ENCODE data around the gene DIO3. TPM values are rescaled to one million over a fixed set of nuclear protein-coding genes. Genes with fewer than 3 reads are reported as not detected.

The DIO3 gene
- total RNA-seq, 1 donor from 2014 or later = 1.6 TPM

DNA sequence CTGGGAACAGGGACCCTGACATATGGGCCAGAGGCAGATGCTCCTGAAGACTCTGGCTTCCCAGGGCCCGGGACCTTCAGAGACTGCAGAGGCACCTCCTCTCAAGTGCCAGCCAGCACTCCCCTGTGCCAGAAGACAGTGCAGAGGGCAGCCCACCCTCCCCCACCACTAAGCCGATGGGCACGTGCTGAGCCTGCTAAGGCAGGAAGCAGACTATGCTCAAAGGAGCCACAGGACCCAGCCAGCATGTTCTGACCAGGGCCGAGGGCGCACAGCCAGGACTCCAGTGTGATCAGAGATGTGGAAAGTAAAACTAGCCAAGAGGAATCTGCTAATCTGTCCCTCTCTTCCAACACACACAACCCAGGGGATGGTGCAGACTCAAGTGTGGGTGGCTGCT lies 29.8 kb downstream of the DIO3 start:
- no peak for DNase-seq (ENCODE audit: low spot score)
- ATAC-seq = no peak
- intact Hi-C loops (cut with DNase I) = no loop called here

- no peak for DNase-seq (ENCODE audit: low spot score)
- intact Hi-C loops (cut with DNase I) = no loop called here
- no peak for ATAC-seq
These were observed 30.3 kb downstream of the DIO3 start for GRCh38 chr14:101591582-101591981.

DNA sequence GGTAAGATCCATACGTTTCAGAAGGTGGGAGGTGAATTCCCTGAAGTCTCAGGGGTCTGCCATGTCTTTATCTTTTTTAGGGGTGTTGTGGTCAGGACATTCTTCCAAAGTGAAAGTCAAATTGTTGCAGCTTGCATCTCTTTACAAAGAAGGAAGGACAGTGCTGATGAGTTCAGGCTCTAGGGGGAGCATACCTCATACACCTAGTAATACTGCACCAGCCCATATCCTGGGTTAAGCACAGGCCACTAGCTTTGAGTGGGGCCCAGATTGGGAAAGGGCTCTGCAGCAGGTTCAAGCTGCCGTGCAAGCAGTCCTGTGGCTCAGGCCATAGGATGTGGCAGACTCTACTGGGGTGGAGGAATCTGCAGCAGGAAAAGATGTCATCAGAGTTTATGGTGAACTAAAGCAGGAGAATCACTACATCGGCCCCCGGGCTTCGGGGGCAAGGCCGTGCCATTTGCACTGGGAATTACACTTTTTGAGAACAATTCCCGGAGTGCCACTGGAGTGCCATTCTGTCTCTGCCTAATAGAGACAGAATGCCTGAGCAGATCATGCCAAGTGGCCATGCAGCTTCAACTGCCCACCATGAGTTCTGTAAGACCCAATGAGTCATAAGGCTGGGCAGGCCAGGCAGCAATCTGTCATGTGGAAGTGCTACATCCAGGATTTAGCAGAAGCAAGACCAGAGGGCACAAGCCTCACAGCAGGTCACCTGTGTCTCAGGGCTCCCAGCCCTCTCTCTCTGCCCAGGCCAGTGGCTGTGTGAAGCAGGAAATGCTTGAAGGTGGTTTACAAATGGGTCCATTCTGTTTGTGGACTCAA lies 32.3 kb downstream of the DIO3 start:
- no peak for DNase-seq (ENCODE audit: low spot score)
- no peak for ATAC-seq
- intact Hi-C loops (cut with DNase I) = no loop called here

DNA sequence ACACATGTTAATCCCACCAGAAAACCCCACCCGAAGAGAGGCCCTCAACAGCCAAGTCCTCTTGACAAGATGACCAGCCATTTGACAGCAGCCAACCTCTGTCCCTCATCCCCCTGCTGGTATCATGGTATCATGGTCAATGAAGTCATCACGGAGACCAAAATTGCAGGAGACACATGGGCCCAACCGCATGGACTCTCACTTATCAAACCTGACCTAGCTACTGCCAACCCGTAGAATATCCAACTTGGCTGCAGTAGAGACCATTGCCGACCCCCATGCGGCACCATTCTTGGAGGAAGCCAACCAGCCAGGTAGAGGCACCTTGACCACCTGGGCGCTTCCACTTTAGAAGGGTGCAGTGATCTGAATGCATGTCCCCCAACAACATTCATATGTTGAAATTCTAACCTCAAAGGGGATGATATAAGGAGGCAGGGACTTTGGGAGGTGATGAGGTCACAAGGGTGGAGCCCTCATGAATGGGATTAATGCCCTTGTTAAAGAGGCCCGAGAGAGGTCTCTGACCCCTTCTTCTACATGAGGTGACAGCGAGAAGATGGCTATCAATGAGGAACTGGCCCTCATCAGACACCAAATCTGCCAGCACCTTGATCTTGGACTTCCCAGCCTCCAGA lies 33.3 kb downstream of the DIO3 start:
- intact Hi-C loops (cut with DNase I) = no loop called here
- DNase-seq (ENCODE audit: low spot score) (no peak), ATAC-seq (no peak)

DNA sequence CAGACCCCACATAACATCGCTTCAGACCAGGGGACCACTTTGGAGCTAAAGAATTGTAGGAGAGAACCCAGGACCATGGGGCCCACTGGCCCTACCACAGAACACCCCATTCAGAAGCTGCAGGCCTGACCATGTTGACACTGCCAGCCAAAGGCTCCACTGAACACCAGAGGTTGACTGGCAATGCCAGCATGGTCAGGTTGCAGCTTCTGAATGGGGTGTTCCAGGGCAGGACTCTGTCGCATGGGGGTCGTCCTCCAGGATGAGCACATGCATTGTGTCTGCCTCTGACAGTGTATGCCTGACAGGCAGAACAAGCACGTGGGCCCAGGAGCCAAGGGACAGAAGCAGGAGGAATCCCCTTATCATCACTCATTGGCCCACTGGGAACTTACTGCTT lies 34.1 kb downstream of the DIO3 start:
- DNase-seq (ENCODE audit: low spot score) = no peak
- intact Hi-C loops (cut with DNase I) = no loop called here
- ATAC-seq = no peak

GRCh38 chr14:101595887-101596721 lies 34.8 kb downstream of the DIO3 start:
- DNase-seq (ENCODE audit: low spot score) (no peak), ATAC-seq (no peak)
- intact Hi-C loops (cut with DNase I) = no loop called here

- intact Hi-C loops (cut with DNase I) = no loop called here
- no peak for ATAC-seq
- no peak for DNase-seq (ENCODE audit: low spot score)
These were observed 35.4 kb downstream of the DIO3 start for GRCh38 chr14:101596742-101597141.

DNA sequence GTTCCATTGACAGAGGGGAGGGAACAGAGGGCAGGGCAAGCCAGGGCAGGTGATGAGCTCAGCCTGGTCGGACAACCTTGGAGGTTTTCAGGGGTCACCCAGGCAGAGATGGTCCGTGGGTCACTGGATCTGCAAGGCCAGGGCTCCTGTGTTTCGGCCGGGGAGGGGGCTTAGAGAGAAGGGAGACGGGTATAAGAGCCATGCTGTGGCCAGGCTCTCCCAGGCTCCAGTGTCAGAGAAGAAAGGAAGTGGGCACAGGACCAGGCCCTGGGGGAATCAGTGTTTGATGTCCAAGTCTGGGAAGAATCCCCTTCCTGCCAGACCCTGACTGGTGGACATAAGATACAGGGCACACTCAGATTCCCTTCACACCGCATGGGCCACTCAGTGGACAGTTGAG lies 36.9 kb downstream of the DIO3 start:
- DNase-seq (ENCODE audit: low spot score) (no peak), ATAC-seq (no peak)
- intact Hi-C loops (cut with DNase I) = no loop called here

DNA sequence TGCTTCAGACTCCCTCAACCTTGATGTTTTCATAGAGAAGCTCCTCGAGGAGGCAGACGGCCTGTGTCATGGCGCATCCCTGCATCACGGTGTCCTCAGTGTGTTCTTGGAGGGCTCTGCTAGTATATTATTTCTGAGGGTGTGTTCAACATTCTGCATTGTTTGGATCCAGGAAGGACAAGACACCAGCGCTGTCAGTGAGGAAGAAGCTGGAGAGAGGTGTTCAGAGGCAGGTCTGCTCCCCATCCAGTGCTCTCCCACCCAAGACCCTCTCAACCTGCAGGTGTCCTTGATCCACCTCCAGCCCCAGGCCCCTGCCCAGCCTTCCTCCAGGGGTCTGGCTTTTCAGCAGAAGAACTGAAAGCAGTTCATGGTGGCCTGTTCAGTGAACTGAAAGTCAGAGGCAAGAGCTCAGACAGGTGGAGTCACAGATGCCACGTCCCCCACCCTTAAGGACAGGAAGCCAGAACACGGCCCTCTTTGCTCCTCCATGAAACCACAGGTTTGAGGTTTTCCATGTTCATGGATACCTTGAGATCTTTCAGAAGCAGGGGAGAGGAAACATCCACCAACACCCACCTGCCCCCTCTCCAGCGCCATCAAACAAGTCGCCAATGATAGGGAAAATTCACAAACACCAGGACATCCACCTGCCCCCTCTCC lies 37.4 kb downstream of the DIO3 start:
- no peak for ATAC-seq
- intact Hi-C loops (cut with DNase I) = no loop called here
- DNase-seq (ENCODE audit: low spot score) = peak; percentile 30

GRCh38 chr14:101599234-101599885 lies 38.1 kb downstream of the DIO3 start:
- intact Hi-C loops (cut with DNase I) = no loop called here
- no peak for ATAC-seq
- DNase-seq (ENCODE audit: low spot score) = no peak

DNA sequence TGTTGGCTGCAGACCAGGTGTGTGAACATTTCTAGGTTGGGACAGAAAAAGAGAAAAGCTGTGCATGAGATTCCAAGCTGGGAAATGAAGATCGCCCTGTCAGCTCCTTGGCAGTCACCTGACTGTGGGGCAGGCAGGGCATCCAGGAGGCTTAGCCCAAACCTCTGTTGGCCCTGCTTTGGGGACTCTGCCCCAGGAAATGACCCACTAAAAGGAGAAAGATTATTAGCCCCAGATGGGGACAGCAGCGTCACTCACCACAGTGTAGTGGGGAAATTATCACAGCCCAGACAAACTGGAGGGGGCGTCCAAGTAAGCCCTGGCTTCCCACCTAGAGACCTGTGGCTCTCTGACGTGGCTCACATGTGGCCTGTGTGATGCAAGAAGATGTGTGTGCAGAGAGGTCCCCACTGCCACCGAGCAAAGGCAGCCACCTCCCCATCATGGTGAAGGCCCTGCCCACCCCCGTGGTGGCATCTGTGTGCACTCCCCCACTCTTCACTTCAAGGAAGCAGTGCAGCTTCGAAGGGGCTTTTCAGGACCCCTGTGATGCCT lies 39.1 kb downstream of the DIO3 start:
- ATAC-seq (no peak), DNase-seq (ENCODE audit: low spot score) (no peak)
- intact Hi-C loops (cut with DNase I) = no loop called here

DNA sequence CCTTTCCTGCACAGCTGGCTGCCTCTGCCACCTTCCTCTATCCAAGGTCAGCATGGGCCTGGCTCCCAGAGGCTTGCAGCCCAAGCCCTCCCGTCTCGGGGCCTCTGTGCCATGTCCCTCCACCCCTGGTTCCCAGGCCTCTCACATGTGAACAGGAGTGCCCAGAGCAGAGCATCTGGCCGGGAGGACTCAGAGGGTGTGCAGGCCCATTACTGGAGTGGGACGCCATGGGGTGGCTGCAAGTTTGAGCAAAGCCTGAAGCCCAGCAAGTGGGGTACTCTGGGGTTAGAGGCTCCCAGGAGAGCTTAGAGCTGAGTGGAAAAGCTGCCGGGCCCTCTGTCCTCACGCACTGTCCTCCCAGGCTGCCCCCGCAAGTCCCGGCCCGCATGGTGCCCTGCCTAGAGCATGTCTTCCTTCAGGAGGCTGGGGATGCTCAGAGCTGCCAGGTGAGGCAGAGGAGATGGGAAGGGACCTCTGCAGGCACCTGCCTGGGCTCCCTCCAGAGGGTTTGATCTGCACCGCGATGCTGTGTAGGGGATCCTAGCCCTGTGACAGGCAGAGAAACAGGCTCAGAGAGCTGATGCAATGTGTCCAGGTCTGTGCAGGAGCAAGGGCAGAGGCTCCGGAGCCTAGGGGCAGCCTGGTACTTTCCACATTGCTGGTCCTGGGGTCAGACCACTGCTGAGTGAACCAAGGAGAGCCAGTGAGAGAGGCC lies 39.8 kb downstream of the DIO3 start:
- intact Hi-C loops (cut with DNase I) = no loop called here
- DNase-seq (ENCODE audit: low spot score) (peak; percentile 33), ATAC-seq (no peak)

DNA sequence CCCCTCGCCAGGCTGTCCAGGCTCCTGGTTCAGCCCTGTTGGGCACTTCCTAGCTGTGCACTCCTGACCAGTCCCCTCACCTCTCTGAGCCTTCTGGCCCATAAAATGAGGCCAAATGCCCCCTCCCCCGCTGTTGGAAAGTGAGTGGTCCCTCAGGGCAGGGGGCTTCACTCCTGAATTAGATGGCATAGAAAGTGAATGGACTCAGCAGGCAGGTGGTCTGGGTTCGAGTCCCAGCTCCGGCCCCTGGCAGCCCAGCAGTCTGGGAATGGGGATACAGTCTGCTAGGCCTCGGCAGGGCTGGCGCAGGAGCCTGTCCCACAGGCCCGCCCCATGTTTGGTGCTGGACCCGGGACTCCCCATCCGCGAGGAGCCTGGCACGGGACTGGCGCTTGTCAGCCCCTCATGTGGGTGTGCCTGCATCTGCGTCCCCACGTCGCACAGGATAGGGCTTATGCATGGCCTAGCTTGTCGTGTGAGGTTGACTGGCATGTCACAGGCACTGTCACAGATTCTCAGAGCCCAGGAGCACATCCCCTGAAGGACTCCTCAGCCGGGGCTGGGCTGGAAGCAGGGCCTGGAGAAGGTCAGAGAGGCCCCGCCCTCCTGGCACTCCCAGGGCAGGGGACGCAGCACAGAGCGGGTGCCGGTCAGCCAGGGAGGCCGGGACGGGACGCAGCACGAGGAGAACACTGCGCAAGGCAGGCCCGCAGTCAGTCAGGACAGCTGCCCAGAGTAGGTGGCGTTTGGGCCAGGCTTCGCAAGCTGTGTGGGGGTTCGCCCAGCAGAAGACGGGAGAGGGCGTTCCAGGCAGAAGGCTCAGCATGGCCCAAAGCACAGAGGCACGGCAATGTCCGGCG lies 40.5 kb downstream of the DIO3 start:
- ATAC-seq = no peak
- peak; percentile 42 for DNase-seq (ENCODE audit: low spot score)

DNA sequence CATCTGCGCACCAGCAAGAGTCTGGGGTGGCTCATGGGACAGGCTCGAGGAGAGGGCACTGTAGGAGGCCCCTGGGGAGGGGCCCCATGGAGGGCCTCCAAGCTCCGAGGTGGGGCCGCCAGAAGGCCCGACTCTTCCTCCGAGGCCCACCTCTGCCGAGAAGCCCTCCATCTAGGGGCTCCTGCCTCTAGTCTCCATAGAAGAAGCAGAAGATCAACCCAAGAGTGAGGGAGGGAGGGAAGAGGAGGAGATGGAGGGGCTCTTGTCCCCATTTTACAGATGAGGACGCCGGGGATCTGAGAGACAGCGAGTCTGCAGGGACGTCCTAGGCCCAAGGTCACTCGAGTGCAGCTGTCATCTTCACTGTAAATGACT lies 41.2 kb downstream of the DIO3 start:
- intact Hi-C loops (cut with DNase I) = no loop called here
- ATAC-seq (no peak), DNase-seq (ENCODE audit: low spot score) (no peak)

More for the DNA sequence above, 40.5 kb downstream of the DIO3 start:
- intact Hi-C loops (cut with DNase I) = no loop called here

DNA sequence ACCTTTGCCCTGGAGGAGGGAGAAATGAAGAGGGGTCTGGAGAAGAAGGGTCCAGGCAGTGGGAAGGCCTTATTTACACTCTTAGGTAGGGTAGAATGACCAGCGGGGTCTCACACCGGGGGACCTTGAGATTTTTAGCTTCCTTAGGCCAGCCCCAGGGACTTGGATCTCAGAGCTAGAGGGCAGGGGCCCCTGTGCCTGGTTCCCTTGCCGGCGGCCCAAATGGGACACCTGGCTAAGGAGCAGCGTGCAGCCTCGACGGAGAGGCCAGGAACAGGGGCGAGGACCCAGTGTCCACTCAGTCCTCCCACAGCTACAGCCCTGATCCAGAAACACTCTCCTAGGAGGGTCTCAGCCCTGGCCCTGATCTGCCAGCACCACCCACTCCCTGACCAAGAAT lies 41.8 kb downstream of the DIO3 start:
- ATAC-seq = no peak
- DNase-seq (ENCODE audit: low spot score) = no peak
- intact Hi-C loops (cut with DNase I) = no loop called here

GRCh38 chr14:101604228-101604934 lies 43.1 kb downstream of the DIO3 start:
- intact Hi-C loops (cut with DNase I) = no loop called here

More at GRCh38 chr14:101604228-101604934, 43.1 kb downstream of the DIO3 start:
- no peak for ATAC-seq
- no peak for DNase-seq (ENCODE audit: low spot score)

All from sciatic nerve (tissue), 2 donors.